SK-N-SH (cell line): ENCODE data around the gene CHL1. TPM values are rescaled to one million over a fixed set of nuclear protein-coding genes. Genes with fewer than 3 reads are reported as not detected.

Source experiments
- CTCF ChIA-PET: fragments of 300-600, 350-600 bp; formaldehyde crosslinking; extraction: SDS; loops from one replicate; lab custom pipeline; 2021; lab: Yijun Ruan, JAX
- POLR2A ChIA-PET: fragments of 350-600 bp; sonication (Branson Sonifier 250); formaldehyde crosslinking; extraction: SDS; loops from one replicate; lab custom pipeline; 2020; ENCODE audit warnings: antibody characterized with exemption, inconsistent platforms; lab: Yijun Ruan, JAX
- DNase-seq: peaks from one replicate; pipeline ENCODE4 v3.0.0; 2012
- H2AFZ ChIP-seq: fragments of 200-600 bp; sonication (generic); 2 replicates; pipeline ENCODE4 v1.8.1; 2016; ENCODE audit warnings: antibody characterized with exemption, mild to moderate bottlenecking, low read depth
- H3F3A ChIP-seq: fragments of 200-600 bp; sonication (generic); replicated peaks from 2 replicates; pipeline ENCODE3; 2016; ENCODE audit warnings: antibody characterized with exemption, mild to moderate bottlenecking; ENCODE audit not compliant: insufficient read depth
- H3K27ac ChIP-seq, 2 experiments: fragments of 200-500 bp in 1 of 2; fragments of 200-600 bp in 1 of 2; sonication (Bioruptor generic) in 1 of 2; sonication (generic), shearing (Covaris generic) in 1 of 2; 2 replicates each; pipeline versions ENCODE4 v1.5.1 to v1.6.1; 2014 to 2016; ENCODE audit warnings: low read depth in 2 of 2, inconsistent platforms in 1 of 2, low read length in 1 of 2, mild to moderate bottlenecking in 1 of 2, mixed read lengths in 1 of 2
- H3K27me3 ChIP-seq: fragments of 200-600 bp; sonication (generic), shearing (Covaris generic); 2 replicates; pipeline ENCODE4 v1.6.1; 2016; ENCODE audit warnings: mixed run types; ENCODE audit not compliant: insufficient read depth
- H3K36me3 ChIP-seq, 2 experiments: fragments of 200-500 bp in 1 of 2; fragments of 200-600 bp in 1 of 2; sonication (Bioruptor generic) in 1 of 2; sonication (generic) in 1 of 2; replicated peaks in 1 of 2; 2 replicates each; pipeline versions ENCODE3 to v1.5.1; 2014 to 2016; ENCODE audit warnings: low read length in 1 of 2, mild to moderate bottlenecking in 1 of 2; ENCODE audit not compliant: insufficient read depth in 2 of 2, control insufficient read depth in 1 of 2
- H3K4me1 ChIP-seq, 2 experiments: fragments of 200-500 bp in 1 of 2; fragments of 200-600 bp in 1 of 2; sonication (Bioruptor generic) in 1 of 2; sonication (generic), shearing (Covaris generic) in 1 of 2; 2 replicates each; pipeline versions ENCODE4 v1.5.1 to v1.6.1; 2014 to 2016; ENCODE audit warnings: low read depth in 1 of 2, low read length in 1 of 2, mixed run types in 1 of 2; ENCODE audit not compliant: insufficient read depth in 2 of 2, control insufficient read depth in 1 of 2
- H3K4me2 ChIP-seq: fragments of 200-600 bp; sonication (generic), shearing (Covaris generic); 2 replicates; pipeline ENCODE4 v1.6.1; 2017; ENCODE audit warnings: mixed run types
- H3K4me3 ChIP-seq, 2 experiments: fragments of 200-500 bp in 1 of 2; fragments of 200-600 bp in 1 of 2; sonication (Bioruptor generic) in 1 of 2; sonication (generic), shearing (Covaris generic) in 1 of 2; 2 replicates each; pipeline versions ENCODE4 v1.5.1 to v1.8.1; 2014 to 2016; ENCODE audit warnings: low read depth in 2 of 2, inconsistent platforms in 1 of 2, low read length in 1 of 2, mild to moderate bottlenecking in 1 of 2, mixed read lengths in 1 of 2, moderate library complexity in 1 of 2
- H3K79me2 ChIP-seq: fragments of 200-600 bp; sonication (generic); 2 replicates; pipeline ENCODE4 v1.8.1; 2017; ENCODE audit warnings: mild to moderate bottlenecking; ENCODE audit not compliant: insufficient read depth
- H3K9ac ChIP-seq: fragments of 200-600 bp; sonication (generic); 2 replicates; pipeline ENCODE4 v1.6.1; 2017; ENCODE audit warnings: mixed run types
- H3K9me2 ChIP-seq: fragments of 200-600 bp; sonication (generic); 2 replicates; pipeline ENCODE4 v1.6.1; 2017; ENCODE audit warnings: mixed run types
- H3K9me3 ChIP-seq: fragments of 200-600 bp; sonication (generic); 2 replicates; pipeline ENCODE4 v1.6.1; 2017; ENCODE audit warnings: mixed run types, mild to moderate bottlenecking, moderate library complexity
- H4K20me1 ChIP-seq: fragments of 200-600 bp; sonication (generic); 2 replicates; pipeline ENCODE4 v1.6.1; 2017; ENCODE audit warnings: mild to moderate bottlenecking, mixed run types; ENCODE audit not compliant: insufficient read depth
- CHD2 ChIP-seq: fragments of 150-350 bp; IDR thresholded peaks from 2 replicates; pipeline ENCODE4 v1.6.1; 2018; ENCODE audit warnings: low read length; ENCODE audit not compliant: partially characterized antibody
- EZH2phosphoT487 ChIP-seq: fragments of 200-600 bp; sonication (generic); IDR thresholded peaks from 2 replicates; pipeline ENCODE4 v1.6.1; 2017; ENCODE audit warnings: low read depth, mixed run types, mild to moderate bottlenecking, antibody characterized with exemption, moderate library complexity, borderline replicate concordance
- FOXJ3 ChIP-seq: sonication (generic); formaldehyde crosslinking; IDR thresholded peaks from 2 replicates; pipeline ENCODE4 v1.5.1; 2020; ENCODE audit warnings: mild to moderate bottlenecking, missing genetic modification reagents
- FOXM1 ChIP-seq: IDR thresholded peaks from 2 replicates; pipeline ENCODE4 v1.4.0; 2012; ENCODE audit warnings: low read depth, mild to moderate bottlenecking
- JUND ChIP-seq: IDR thresholded peaks from 2 replicates; pipeline ENCODE4 v1.4.0; 2012
- PBX3 ChIP-seq: IDR thresholded peaks from 2 replicates; pipeline ENCODE4; 2012
- RAD21 ChIP-seq: IDR thresholded peaks from 2 replicates; pipeline ENCODE4 v1.6.1; 2012; ENCODE audit warnings: mild to moderate bottlenecking, low read length
- REST ChIP-seq: IDR thresholded peaks from 2 replicates; pipeline ENCODE4 v1.6.1; 2012; ENCODE audit warnings: mild to moderate bottlenecking, low read depth, low read length, moderate library complexity
- RFX5 ChIP-seq: IDR thresholded peaks from 2 replicates; pipeline ENCODE4 v1.6.1; 2012; ENCODE audit warnings: mild to moderate bottlenecking, improper control_type of control experiment, low read length
- SIN3A ChIP-seq: IDR thresholded peaks from 2 replicates; pipeline ENCODE4 v1.6.1; 2012; ENCODE audit warnings: low read depth, mild to moderate bottlenecking, low read length, moderate library complexity, borderline replicate concordance
- TAF1 ChIP-seq: IDR thresholded peaks from 2 replicates; pipeline ENCODE4 v1.6.1; 2012; ENCODE audit warnings: low read depth, mild to moderate bottlenecking, low read length, moderate library complexity, borderline replicate concordance
- WGBS: methylation state at CpG from one replicate; pipeline ENCODE4 v1.1.6; 2017; ENCODE audit warnings: low lambda C conversion rate; 5-methylcytosine and 5-hydroxymethylcytosine counted together
- polyA plus RNA-seq, 3 experiments: library from polyadenylated mRNA; depleted of rRNA; stranded (reverse); fragments of >200 nt; gene quantifications; 2 replicates each; pipeline ENCODE4 v1.2.3, GENCODE V29; 2012
- TF ChIP-seq, protein P1 (sequence below): IDR thresholded peaks from 2 replicates; pipeline ENCODE4 v1.4.0; 2012; ENCODE audit warnings: low read depth, borderline replicate concordance
- TF ChIP-seq, protein P2 (sequence below): IDR thresholded peaks from 2 replicates; pipeline ENCODE4 v1.4.0; 2012; ENCODE audit warnings: low read depth
- TF ChIP-seq, protein P3 (sequence below): IDR thresholded peaks from 2 replicates; pipeline ENCODE4 v1.4.0; 2012; ENCODE audit warnings: low read depth, borderline replicate concordance

The CHL1 gene
- polyA plus RNA-seq, 1 of the 3 experiments (the other 2 are of a cell fraction), result not detected

DNA sequence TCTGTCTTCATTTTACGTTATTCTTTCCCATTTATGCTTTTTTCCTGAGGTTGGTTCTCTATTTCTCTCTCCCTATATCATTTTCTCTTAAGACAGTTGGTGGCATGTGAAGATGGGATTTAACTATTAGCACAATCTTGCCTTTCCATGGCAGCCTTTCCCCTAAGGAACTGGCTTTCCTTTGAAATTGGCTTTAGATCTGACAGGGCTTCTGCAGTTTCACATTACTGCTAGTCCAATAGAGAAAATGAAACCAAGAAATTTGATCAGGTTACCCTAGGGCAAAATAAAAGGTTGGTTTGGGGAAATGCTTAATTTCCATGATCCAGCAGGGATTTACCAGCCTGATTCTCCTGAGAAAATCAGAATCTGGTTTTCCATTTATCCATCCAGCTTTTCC, 22.7 kb upstream of the CHL1 start (continued):
- TF ChIP-seq, protein P1, sequence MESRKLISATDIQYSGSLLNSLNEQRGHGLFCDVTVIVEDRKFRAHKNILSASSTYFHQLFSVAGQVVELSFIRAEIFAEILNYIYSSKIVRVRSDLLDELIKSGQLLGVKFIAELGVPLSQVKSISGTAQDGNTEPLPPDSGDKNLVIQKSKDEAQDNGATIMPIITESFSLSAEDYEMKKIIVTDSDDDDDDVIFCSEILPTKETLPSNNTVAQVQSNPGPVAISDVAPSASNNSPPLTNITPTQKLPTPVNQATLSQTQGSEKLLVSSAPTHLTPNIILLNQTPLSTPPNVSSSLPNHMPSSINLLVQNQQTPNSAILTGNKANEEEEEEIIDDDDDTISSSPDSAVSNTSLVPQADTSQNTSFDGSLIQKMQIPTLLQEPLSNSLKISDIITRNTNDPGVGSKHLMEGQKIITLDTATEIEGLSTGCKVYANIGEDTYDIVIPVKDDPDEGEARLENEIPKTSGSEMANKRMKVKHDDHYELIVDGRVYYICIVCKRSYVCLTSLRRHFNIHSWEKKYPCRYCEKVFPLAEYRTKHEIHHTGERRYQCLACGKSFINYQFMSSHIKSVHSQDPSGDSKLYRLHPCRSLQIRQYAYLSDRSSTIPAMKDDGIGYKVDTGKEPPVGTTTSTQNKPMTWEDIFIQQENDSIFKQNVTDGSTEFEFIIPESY, result no peak
- TF ChIP-seq CHD2 (no peak), FOXM1 (no peak), JUND (no peak)
- TF ChIP-seq, protein P2, sequence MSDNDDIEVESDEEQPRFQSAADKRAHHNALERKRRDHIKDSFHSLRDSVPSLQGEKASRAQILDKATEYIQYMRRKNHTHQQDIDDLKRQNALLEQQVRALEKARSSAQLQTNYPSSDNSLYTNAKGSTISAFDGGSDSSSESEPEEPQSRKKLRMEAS, result no peak
- TF ChIP-seq, protein P3, sequence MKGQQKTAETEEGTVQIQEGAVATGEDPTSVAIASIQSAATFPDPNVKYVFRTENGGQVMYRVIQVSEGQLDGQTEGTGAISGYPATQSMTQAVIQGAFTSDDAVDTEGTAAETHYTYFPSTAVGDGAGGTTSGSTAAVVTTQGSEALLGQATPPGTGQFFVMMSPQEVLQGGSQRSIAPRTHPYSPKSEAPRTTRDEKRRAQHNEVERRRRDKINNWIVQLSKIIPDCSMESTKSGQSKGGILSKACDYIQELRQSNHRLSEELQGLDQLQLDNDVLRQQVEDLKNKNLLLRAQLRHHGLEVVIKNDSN, result no peak

DNA sequence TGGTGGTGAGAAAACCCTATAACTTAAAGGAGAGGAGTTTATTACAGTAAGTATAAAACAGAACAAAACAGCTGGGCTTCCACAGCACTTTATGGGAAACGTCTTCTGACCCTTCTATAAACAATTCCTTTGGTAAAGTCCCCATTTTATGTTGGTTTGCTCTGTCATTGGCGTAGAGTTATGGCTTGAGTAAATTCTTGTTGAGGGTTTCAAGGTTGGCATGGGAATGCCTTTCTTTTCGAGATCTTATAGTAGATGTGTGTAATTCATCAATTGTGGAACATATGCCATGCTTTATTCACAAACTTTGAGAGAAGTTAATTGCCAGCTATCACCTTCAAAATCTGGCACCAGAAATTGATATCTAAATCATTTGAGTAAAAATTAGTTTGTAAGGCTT, 11.6 kb upstream of the CHL1 start:
- H3K9me2 ChIP-seq, result no peaks in the 10 kb centered on the region
- no peak overlapping the region for H3K4me2 ChIP-seq
- H2AFZ ChIP-seq, result no peak overlapping the region
- CTCF ChIA-PET, result interaction anchor here (0.8 to 1.1 kb wide), 2 partner anchors 39 to 169 kb away, joined by 3 to 4 read pairs; no protein-coding TSS in a partner anchor
- POLR2A ChIA-PET, result no interaction called here
- H3F3A ChIP-seq, result no peaks in the 10 kb centered on the region
- H3K9me3 ChIP-seq, result no peaks in the 10 kb centered on the region
- H3K4me3 ChIP-seq, result no peak overlapping the region
- WGBS, result 15% methylated on average over 3 of the region's 3 CpGs
- H3K4me1 ChIP-seq, result no peaks in the 10 kb centered on the region
- no peak for DNase-seq
- no peaks in the 10 kb centered on the region for H3K27me3 ChIP-seq
- H3K79me2 ChIP-seq, result no peaks in the 10 kb centered on the region
- no peak for TF ChIP-seq TAF1
- TF ChIP-seq, all 33 proteins: peak for 0
- Histone ChIP-seq H3K27ac (no peak overlapping the region), H3K36me3 (no peaks in the 10 kb centered on the region), H3K9ac (no peak overlapping the region), H4K20me1 (no peaks in the 10 kb centered on the region)

DNA sequence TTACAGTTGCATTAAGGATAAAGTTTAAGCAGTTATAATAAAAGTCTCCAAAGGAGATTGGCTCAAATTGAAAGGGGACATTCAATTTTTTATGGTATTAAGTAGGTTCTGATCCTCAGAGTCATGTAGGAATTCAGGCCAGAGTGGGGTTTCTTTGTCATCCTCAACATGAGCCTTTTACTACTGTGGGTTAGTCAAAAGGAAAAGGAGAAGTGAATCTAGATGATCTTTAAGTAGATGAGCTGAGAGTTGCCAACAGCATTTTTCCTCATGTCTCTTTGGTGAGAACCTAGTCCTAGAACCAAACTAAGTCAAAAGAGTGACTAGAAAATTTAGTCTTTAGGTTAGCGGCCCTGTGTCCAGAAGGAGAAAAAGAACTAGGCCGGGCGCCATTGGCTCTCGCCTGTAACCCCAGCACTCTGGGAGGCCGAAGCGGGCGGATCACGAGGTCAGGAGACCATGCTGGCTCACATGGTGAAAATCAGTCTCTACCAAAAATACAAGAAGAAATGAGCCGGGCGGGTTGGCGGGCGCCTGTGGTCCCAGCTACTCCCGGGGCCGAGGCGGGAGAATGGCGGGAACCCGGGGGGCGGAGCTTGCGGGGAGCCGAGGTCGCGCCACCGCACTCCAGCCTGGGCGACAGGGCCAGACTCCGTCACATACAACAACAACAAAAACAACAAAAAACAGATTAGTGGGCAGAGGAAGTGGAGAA, 4.2 kb upstream of the CHL1 start:
- Histone ChIP-seq H2AFZ (no peak overlapping the region), H3K4me3 (no peak overlapping the region), H4K20me1 (no peaks in the 10 kb centered on the region), H3K9me3 (no peaks in the 10 kb centered on the region), H3K27ac (no peak overlapping the region), H3K79me2 (no peaks in the 10 kb centered on the region), H3K36me3 (no peaks in the 10 kb centered on the region), H3K4me2 (no peak overlapping the region), H3K4me1 (peaks cover 0 to 2% of the 10 kb centered on the region in 2 experiments; a peak in 1 of 4 replicates), H3K9ac (no peak overlapping the region), H3K27me3 (0 out of 2 replicates have a peak, but pooled peaks cover 6% of the 10 kb centered on the region), H3K9me2 (no peaks in the 10 kb centered on the region), H3F3A (no peaks in the 10 kb centered on the region)
- ChIA-PET POLR2A (no interaction called here), CTCF (interaction anchor here (1.2 kb wide), 1 partner anchor 161 kb away, joined by 4 read pairs; no protein-coding TSS in a partner anchor)
- TF ChIP-seq EZH2phosphoT487, result no peak
- TF ChIP-seq PBX3, result no peak
- TF ChIP-seq FOXJ3 (CRISPR knock-in tag), result no peak
- no peak for TF ChIP-seq REST
- no peak for TF ChIP-seq RFX5
- no peak for TF ChIP-seq SIN3A
- TF ChIP-seq RAD21, result no peak
- TF ChIP-seq, protein P3, result no peak
- TF ChIP-seq, protein P2, result no peak
- TF ChIP-seq CHD2, result no peak
- DNase-seq, result no peak
- WGBS, result 85% methylated on average over 25 of the region's 25 CpGs
